Right lobe of liver (tissue), 6 donors: ENCODE measurements around the gene PVALEF. TPM values are rescaled to one million over a fixed set of nuclear protein-coding genes. Genes with fewer than 3 reads are reported as not detected.

ENCODE experiments used
- ATAC-seq, 4 donors: fragments of 200-7000 bp; cut with Tn5 transposase; one replicate each; pipeline ENCODE4 v1.9.1; 2020; ENCODE audit warnings: mild to moderate bottlenecking in 4 of 4, moderate library complexity in 4 of 4
- DNase-seq, 3 donors: peaks; one replicate each; pipeline ENCODE4 v3.0.0-alpha.2; 2020
- H3K27ac ChIP-seq, 3 donors: fragments of 200-600 bp; one replicate each; pipeline ENCODE4 v1.8.0; 2022
- H3K27me3 ChIP-seq, 2 donors: fragments of 200-600 bp; one replicate each; pipeline ENCODE4 v1.8.0; 2022
- H3K36me3 ChIP-seq, 4 donors: fragments of 200-600 bp; sonication (generic) in 1 of 4; one replicate each; pipeline versions ENCODE4 v1.5.1 to v1.8.0; 2017 to 2022; ENCODE audit warnings: control low read depth in 1 of 4
- H3K4me1 ChIP-seq, 4 donors: fragments of 200-600 bp; sonication (generic) in 1 of 4; one replicate each; pipeline versions ENCODE4 v1.5.1 to v1.8.0; 2017 to 2022; ENCODE audit warnings: control low read depth in 1 of 4
- H3K4me3 ChIP-seq, 3 donors: fragments of 200-600 bp; one replicate each; pipeline ENCODE4 v1.8.0; 2022
- H3K9me3 ChIP-seq, 4 donors: fragments of 200-600 bp; sonication (generic) in 1 of 4; one replicate each; pipeline versions ENCODE4 v1.5.1 to v1.8.0; 2017 to 2022; ENCODE audit warnings: control low read depth in 1 of 4
- CTCF ChIP-seq, 4 donors: fragments of 200-600 bp in 3 of 4; fragments of 450-650 bp in 1 of 4; IDR thresholded peaks; one replicate each; pipeline versions ENCODE4 v1.5.1 to v1.8.0; 2016 to 2022; ENCODE audit warnings: antibody characterized with exemption in 4 of 4, mild to moderate bottlenecking in 2 of 4
- POLR2A ChIP-seq: fragments of 450-650 bp; IDR thresholded peaks from one replicate; pipeline ENCODE4 v1.6.1; 2017; ENCODE audit warnings: antibody characterized with exemption, mild to moderate bottlenecking
- WGBS: methylation state at CpG from one replicate; pipeline ENCODE4 v1.1.6; 2018; ENCODE audit warnings: low coverage, low lambda C conversion rate; ENCODE audit not compliant: insufficient coverage; ENCODE audit errors: missing lambda C conversion rate; 5-methylcytosine and 5-hydroxymethylcytosine counted together
- intact Hi-C, 2 donors: fragments of 100-400 bp; cut with DNase I; formaldehyde crosslinking; loops; one replicate each; pipeline versions ENCODE4 v1.11.2 to v1.14.1; 2022
- total RNA-seq, 6 experiments: library from RNA; depleted of rRNA in 2 of 6; stranded (reverse); fragments of >200 nt in 2 of 6; fragmentation: NEBNext Ultra II Directional in 3 of 6; extraction: Animal tissue kit (Norgen Biotek cat#: 25700) in 3 of 6; gene quantifications; one replicate each; pipeline versions ENCODE4 v1.1.0 to v1.2.4, GENCODE V29; 2016 to 2023
- donor health status: DM: no; HTN: yes; CAD: no.
- donor health status: DM: no; HTN: no; CAD: no.
- donor health status: DM: no; HTN: no; CAD: no.
- donor health status: DM: no; HTN: yes; CAD: no.
- donor health status: DM: no; HTN: yes; CAD: no.

Gene PVALEF
- total RNA-seq, 6 experiments from 2014 or later: not detected

GRCh38 chr17:81170727-81171494, 5.6 kb downstream of the PVALEF start:
- Histone ChIP-seq H3K9me3 (no peaks in the 10 kb centered on the region), H3K4me1 (no peaks in the 10 kb centered on the region), H3K27ac (no peak overlapping the region), H3K36me3 (no peaks in the 10 kb centered on the region), H3K4me3 (no peak overlapping the region), H3K27me3 (no peaks in the 10 kb centered on the region)
- intact Hi-C loops: no loop called here
- WGBS: 80% methylated on average over 1 of the region's 15 CpGs
- TF ChIP-seq POLR2A (no peak), CTCF (IDR thresholded peaks at IDR 0.05) (no peak)
- ATAC-seq (peak in 1 of 4 donors; percentile 13), DNase-seq (no peak)

- Histone ChIP-seq H3K27ac (no peak overlapping the region), H3K27me3 (no peaks in the 10 kb centered on the region), H3K36me3 (no peaks in the 10 kb centered on the region), H3K4me3 (no peak overlapping the region), H3K4me1 (no peaks in the 10 kb centered on the region), H3K9me3 (no peaks in the 10 kb centered on the region)
- DNase-seq (no peak), ATAC-seq (no peak)
- intact Hi-C loops: no loop called here
- 75% methylated on average over 5 of the region's 8 CpGs for WGBS
- TF ChIP-seq CTCF (IDR thresholded peaks at IDR 0.05) (no peak), POLR2A (no peak)
These were observed 6.6 kb downstream of the PVALEF start for GRCh38 chr17:81171941-81172340.

- Histone ChIP-seq H3K36me3 (no peaks in the 10 kb centered on the region), H3K27ac (no peak overlapping the region), H3K27me3 (no peaks in the 10 kb centered on the region), H3K9me3 (no peaks in the 10 kb centered on the region), H3K4me3 (no peak overlapping the region), H3K4me1 (no peaks in the 10 kb centered on the region)
- no peak for DNase-seq
- ATAC-seq: no peak
- intact Hi-C loops: no loop called here
- WGBS: 82% methylated on average over 9 of the region's 11 CpGs
- TF ChIP-seq POLR2A (no peak), CTCF (IDR thresholded peaks at IDR 0.05) (no peak)
These were observed 7.9 kb downstream of the PVALEF start for GRCh38 chr17:81173052-81173761.

GRCh38 chr17:81173762-81174155, 8.5 kb downstream of the PVALEF start:
- ATAC-seq (no peak), DNase-seq (no peak)
- Histone ChIP-seq H3K4me3 (no peak overlapping the region), H3K4me1 (no peaks in the 10 kb centered on the region), H3K9me3 (no peaks in the 10 kb centered on the region), H3K27ac (no peak overlapping the region), H3K36me3 (no peaks in the 10 kb centered on the region), H3K27me3 (no peaks in the 10 kb centered on the region)
- 79% methylated on average over 1 of the region's 1 CpG for WGBS
- intact Hi-C loops: no loop called here
- TF ChIP-seq CTCF (IDR thresholded peaks at IDR 0.05) (no peak), POLR2A (no peak)
